Activated CD4-positive, alpha-beta T cell treated with anti-CD3 and anti-CD28 coated beads, Interleukin-2, amount 50 U/mL, for 1 hour (primary cell): ENCODE measurements around the gene ROBO4.

Source experiments
- DNase-seq: peaks from one replicate; pipeline ENCODE4 v3.0.0-alpha.2; 2020

ROBO4 gene

GRCh38 chr11:124887667-124888013 lies 10.0 kb downstream of the ROBO4 start:
- DNase-seq = no peak

- no peak for DNase-seq
These were observed 10.5 kb downstream of the ROBO4 start for GRCh38 chr11:124886978-124887666.

GRCh38 chr11:124886476-124886875 lies 11.2 kb downstream of the ROBO4 start:
- no peak for DNase-seq

GRCh38 chr11:124884869-124885479 lies 12.7 kb downstream of the ROBO4 start:
- DNase-seq = no peak

GRCh38 chr11:124884340-124884739 lies 13.3 kb downstream of the ROBO4 start:
- DNase-seq = no peak

GRCh38 chr11:124882339-124883071 lies 15.2 kb downstream of the ROBO4 start:
- no peak for DNase-seq

- no peak for DNase-seq
These were observed 16.7 kb downstream of the ROBO4 start for GRCh38 chr11:124880958-124881357.

GRCh38 chr11:124880290-124880611 lies 17.4 kb downstream of the ROBO4 start:
- no peak for DNase-seq

- no peak for DNase-seq
These were observed 18.0 kb downstream of the ROBO4 start for GRCh38 chr11:124879493-124880289.

GRCh38 chr11:124878759-124879492 lies 18.7 kb downstream of the ROBO4 start:
- DNase-seq = no peak

- DNase-seq = no peak
These were observed 19.5 kb downstream of the ROBO4 start for GRCh38 chr11:124877910-124878758.

GRCh38 chr11:124877631-124877909 lies 20.1 kb downstream of the ROBO4 start:
- no peak for DNase-seq

GRCh38 chr11:124876818-124877630 lies 20.6 kb downstream of the ROBO4 start:
- no peak for DNase-seq

- peak; percentile 70 for DNase-seq
These were observed 21.5 kb downstream of the ROBO4 start for GRCh38 chr11:124875943-124876817.

- no peak for DNase-seq
These were observed 22.3 kb downstream of the ROBO4 start for GRCh38 chr11:124875401-124875800.

- DNase-seq = no peak
These were observed 23.0 kb downstream of the ROBO4 start for GRCh38 chr11:124874571-124875255.

- DNase-seq = no peak
These were observed 23.7 kb downstream of the ROBO4 start for GRCh38 chr11:124873951-124874350.

- DNase-seq = no peak
These were observed 24.9 kb downstream of the ROBO4 start for GRCh38 chr11:124872741-124873140.

- DNase-seq = no peak
These were observed 25.4 kb downstream of the ROBO4 start for GRCh38 chr11:124872280-124872679.

- no peak for DNase-seq
These were observed 27.2 kb downstream of the ROBO4 start for GRCh38 chr11:124870430-124870829.
